Activated CD4-positive, alpha-beta T cell treated with anti-CD3 and anti-CD28 coated beads for 36 hours (primary cell): ENCODE data around the gene RNASE7. TPM values are rescaled to one million over a fixed set of nuclear protein-coding genes. Genes with fewer than 3 reads are reported as not detected.
A peak's percentile ranks its signal among the peaks of the same experiment; 100 is the strongest.

Experiments
- ATAC-seq: fragments of 200-7000 bp; cut with Tn5 transposase; one replicate; pipeline ENCODE4 v1.10.0; 2021; ENCODE audit warnings: mild to moderate bottlenecking, moderate library complexity
- CTCF ChIA-PET: fragments of 350-600 bp; sonication (Branson Sonifier 250); formaldehyde crosslinking; loops from one replicate; lab custom pipeline; 2021; ENCODE audit warnings: antibody characterized with exemption; lab: Charles Lee
- POLR2A ChIA-PET: fragments of 350-600 bp; sonication (Branson Sonifier 250); formaldehyde crosslinking; loops from one replicate; lab custom pipeline; 2021; ENCODE audit warnings: antibody characterized with exemption, inconsistent platforms; lab: Charles Lee
- DNase-seq: peaks from one replicate; pipeline ENCODE4 v3.0.0-alpha.2; 2020
- H3K27ac Mint-ChIP-seq: one replicate; pipeline ENCODE4 v1.8.0; 2021; ENCODE audit warnings: mixed read lengths
- H3K27me3 Mint-ChIP-seq: one replicate; pipeline ENCODE4 v1.8.0; 2021; ENCODE audit warnings: mixed read lengths
- H3K36me3 Mint-ChIP-seq: one replicate; pipeline ENCODE4 v1.8.0; 2021; ENCODE audit warnings: low read depth, mixed read lengths
- H3K4me1 Mint-ChIP-seq: one replicate; pipeline ENCODE4 v1.8.0; 2021; ENCODE audit warnings: mixed read lengths
- H3K4me3 Mint-ChIP-seq: one replicate; pipeline ENCODE4 v1.8.0; 2021; ENCODE audit warnings: mild to moderate bottlenecking, moderate library complexity, mixed read lengths
- H3K9me3 Mint-ChIP-seq: one replicate; pipeline ENCODE4 v1.8.0; 2021; ENCODE audit warnings: low read depth, mixed read lengths
- intact Hi-C, 2 experiments: fragments of 100-400 bp; cut with DNase I in 1 of 2; cut with micrococcal nuclease in 1 of 2; formaldehyde crosslinking; loops; one replicate each; pipeline versions ENCODE4 v1.14.2 to v1.15.1; 2022 to 2024; cut with DNase I, micrococcal nuclease
- total RNA-seq, 2 experiments: library from RNA; stranded (reverse); gene quantifications; one replicate each; pipeline ENCODE4 v1.2.3, GENCODE V29; 2021

The RNASE7 gene
- total RNA-seq, 2 experiments from 2014 or later, result not detected

DNA sequence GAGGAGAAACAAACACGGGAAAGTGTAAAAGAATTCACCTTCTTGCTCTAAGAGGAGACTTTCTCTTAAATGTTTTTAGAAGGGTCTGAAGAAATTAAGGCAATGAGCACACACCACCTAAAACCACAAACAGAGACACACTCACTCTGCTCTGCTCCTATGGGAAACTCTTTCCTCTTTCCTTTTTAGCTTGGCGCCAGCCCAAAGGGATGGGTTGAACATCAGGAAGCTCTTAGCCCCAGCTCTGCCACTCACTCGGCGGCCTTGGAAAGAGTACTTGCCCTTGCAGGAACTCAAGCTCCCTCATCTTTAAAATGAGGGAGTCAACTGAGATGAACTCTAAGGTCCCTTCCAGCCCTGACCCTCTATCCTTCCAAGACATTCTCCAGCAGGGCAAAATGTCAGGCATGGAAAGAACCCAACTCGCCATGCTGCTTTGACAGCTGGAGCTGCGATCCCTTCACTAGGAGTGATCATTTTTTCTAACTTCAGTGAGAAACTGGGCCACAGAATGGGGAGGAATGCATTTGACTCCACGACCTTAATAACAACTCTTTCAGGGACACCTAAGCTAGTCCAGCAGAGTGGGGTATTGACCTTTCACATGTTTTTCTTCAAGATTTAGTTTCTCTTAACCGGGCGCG, 14.5 kb downstream of the RNASE7 start:
- ChIA-PET CTCF (interaction anchor here (0.6 to 1.6 kb wide), 5 partner anchors 12 to 401 kb away, joined by 3 read pairs; no protein-coding TSS in a partner anchor), POLR2A (no interaction called here)
- Mint-ChIP-seq H3K4me3 (no peak overlapping the region), H3K4me1 (peaks cover 2% of the 10 kb centered on the region), H3K27ac (no peak overlapping the region), H3K27me3 (peaks cover 10% of the 10 kb centered on the region), H3K36me3 (no peaks in the 10 kb centered on the region), H3K9me3 (no peaks in the 10 kb centered on the region)
- DNase-seq (no peak), ATAC-seq (no peak)
- intact Hi-C loops, result no loop called here

DNA sequence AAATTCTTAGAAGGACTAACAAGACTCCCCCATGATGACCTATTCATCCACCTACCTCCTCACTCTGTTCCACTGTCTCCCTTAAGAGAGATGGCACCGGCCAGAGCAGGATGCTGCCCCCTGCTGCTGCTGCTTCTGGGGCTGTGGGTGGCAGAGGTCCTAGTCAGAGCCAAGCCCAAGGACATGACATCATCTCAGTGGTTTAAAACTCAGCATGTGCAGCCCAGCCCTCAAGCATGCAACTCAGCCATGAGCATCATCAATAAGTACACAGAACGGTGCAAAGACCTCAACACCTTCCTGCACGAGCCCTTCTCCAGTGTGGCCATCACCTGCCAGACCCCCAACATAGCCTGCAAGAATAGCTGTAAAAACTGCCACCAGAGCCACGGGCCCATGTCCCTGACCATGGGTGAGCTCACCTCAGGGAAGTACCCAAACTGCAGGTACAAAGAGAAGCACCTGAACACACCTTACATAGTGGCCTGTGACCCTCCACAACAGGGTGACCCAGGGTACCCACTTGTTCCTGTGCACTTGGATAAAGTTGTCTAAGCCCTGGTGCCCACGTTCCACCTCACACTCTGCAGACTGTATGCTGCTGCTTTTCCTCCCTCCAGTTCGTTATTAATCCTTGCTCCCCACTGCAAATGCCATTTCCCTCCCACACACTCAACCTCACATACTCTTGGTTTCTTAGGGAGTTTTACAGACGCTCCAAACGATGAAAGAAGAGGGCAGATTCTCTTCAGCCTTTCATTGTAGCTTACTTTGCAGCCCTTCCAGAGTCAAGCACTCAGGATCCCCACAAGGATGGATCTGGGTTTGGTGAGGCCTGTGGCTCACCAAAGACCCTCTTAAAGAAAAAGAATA, 15.9 kb downstream of the RNASE7 start, which contains the start of gene RNASE8:
RNASE8 (plus strand) TSS at position 20 of the 873 bp plus-strand sequence; CDS start at position 91, 71 bp downstream.
- no peak within 1 kb of the TSS for H3K27ac Mint-ChIP-seq
- intact Hi-C loops, result no loop called here
- DNase-seq (peak; percentile 26), ATAC-seq (peak; percentile 60)
- POLR2A ChIA-PET, result no interaction called here
- peaks cover 2% of the 10 kb centered on the region for H3K4me1 Mint-ChIP-seq
- no peak within 1 kb of the TSS for H3K4me3 Mint-ChIP-seq
- no peaks in the 10 kb centered on the region for H3K36me3 Mint-ChIP-seq
- CTCF ChIA-PET, result interaction anchor here (0.7 to 2.2 kb wide), 5 partner anchors 11 to 43 kb away, joined by 3 to 11 read pairs (median 3); no protein-coding TSS in a partner anchor
- no peaks in the 10 kb centered on the region for H3K9me3 Mint-ChIP-seq
- peaks cover 15% of the 10 kb centered on the region for H3K27me3 Mint-ChIP-seq

DNA sequence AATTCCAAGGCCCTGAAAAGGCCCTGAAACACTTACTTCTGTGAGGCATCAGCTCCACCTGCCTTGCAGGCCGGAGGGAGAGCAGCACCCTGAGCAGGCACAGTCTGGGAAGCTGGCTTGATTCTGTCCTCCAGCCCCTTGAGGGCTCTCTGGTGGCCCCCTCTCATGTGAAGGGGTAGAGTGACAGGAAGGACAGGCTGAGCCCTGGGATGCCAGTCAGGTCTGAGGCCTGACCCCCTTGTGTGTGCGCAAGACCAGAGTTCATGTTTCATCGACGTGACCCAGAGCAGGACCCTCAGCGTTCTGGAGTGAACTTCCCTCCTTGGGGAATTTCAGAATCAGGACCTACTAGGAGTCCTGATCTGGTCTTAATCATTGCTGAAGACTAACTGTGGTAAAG, 16.7 kb downstream of the RNASE7 start:
- ChIA-PET CTCF (interaction anchor here (0.7 to 2.2 kb wide), 5 partner anchors 10 to 88 kb away, joined by 3 to 11 read pairs (median 3); no protein-coding TSS in a partner anchor), POLR2A (no interaction called here)
- ATAC-seq, result no peak
- Mint-ChIP-seq H3K36me3 (no peaks in the 10 kb centered on the region), H3K4me1 (peaks cover 2% of the 10 kb centered on the region), H3K9me3 (no peaks in the 10 kb centered on the region), H3K27me3 (peaks cover 21% of the 10 kb centered on the region), H3K27ac (no peak overlapping the region), H3K4me3 (no peak overlapping the region)
- intact Hi-C loops, result no loop called here
- DNase-seq, result no peak

DNA sequence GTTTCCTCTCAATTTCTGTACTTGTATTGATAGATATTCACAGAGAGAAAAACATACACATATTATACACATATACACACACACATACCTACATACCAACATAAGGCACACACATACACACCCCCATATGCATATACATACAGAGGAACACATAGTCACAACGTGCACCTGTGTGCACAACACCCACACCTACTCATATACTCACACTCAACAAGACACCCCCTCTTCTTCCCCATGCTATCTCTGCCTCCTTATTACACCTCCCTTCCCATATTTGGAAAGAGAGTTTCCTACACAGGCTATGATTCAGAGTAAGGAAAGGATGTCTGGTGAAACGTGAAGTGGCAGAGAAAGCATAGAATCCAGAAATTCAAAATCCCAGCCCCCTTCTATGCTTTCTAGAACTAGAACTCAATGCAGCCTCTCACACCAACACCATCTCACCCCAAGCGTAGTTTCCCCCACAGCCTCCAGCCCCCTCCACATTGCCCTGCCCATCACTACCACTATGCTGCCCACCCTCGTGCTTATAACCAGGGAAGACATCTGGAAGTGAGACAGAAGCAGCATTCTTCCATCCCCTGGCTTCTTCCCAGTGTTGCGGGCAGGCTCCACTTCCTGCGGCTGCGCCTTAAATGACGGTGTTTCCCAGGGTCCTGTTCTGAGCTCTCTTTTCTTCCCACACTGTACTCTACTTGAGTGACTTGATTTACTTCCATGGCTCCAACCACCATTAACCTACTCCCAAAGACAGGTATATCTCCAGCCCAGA, 17.9 kb downstream of the RNASE7 start:
- CTCF ChIA-PET, result interaction anchor here (0.7 to 0.8 kb wide), 2 partner anchors 39 to 45 kb away, joined by 3 to 4 read pairs; no protein-coding TSS in a partner anchor
- no peaks in the 10 kb centered on the region for H3K9me3 Mint-ChIP-seq
- ATAC-seq (no peak), DNase-seq (no peak)
- no peaks in the 10 kb centered on the region for H3K4me1 Mint-ChIP-seq
- H3K36me3 Mint-ChIP-seq, result no peaks in the 10 kb centered on the region
- intact Hi-C loops, result no loop called here
- POLR2A ChIA-PET, result no interaction called here
- peaks cover 23% of the 10 kb centered on the region for H3K27me3 Mint-ChIP-seq
- no peak overlapping the region for H3K27ac Mint-ChIP-seq
- no peak overlapping the region for H3K4me3 Mint-ChIP-seq

DNA sequence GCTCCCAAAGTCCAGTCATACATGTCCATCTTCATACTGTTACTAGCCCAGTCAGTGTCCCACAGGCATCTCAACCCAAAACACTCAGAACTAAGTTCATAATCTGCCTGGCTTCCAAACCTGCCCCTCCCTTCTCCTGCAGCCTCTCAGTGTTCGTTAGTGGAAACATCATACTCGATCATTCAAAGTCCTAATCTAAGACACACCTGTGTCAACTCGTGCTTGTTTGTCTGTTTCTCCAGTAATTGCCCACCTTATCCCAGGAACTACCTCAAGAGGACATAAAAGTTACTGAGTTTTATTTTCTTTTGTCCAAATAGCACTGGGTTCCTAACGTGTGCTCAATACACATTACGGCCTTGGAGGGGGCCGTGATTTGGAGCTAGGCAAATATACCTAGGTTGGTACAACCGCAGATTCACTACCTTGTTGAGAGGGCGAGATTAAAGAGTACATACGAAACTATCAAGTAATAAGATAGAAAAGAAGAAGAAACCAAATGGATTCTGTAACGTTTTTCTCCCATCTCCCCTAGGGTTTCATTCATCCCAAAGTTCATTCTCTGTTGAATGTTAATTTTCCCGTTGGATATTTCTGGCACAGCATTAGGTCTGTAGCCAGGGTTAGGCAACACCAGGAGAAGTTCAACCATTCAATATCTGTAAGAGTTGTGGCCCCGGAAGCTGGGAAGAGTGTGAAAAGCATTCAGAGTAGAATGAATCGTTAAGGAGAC, 18.6 kb downstream of the RNASE7 start:
- Mint-ChIP-seq H3K27me3 (peaks cover 28% of the 10 kb centered on the region), H3K27ac (no peak overlapping the region), H3K4me1 (no peaks in the 10 kb centered on the region), H3K36me3 (no peaks in the 10 kb centered on the region), H3K9me3 (no peaks in the 10 kb centered on the region), H3K4me3 (no peak overlapping the region)
- ATAC-seq (no peak), DNase-seq (no peak)
- ChIA-PET POLR2A (no interaction called here), CTCF (interaction anchor here (0.7 to 1.9 kb wide), 5 partner anchors 40 to 48 kb away, joined by 3 to 6 read pairs (median 4); no protein-coding TSS in a partner anchor)
- intact Hi-C loops, result no loop called here

DNA sequence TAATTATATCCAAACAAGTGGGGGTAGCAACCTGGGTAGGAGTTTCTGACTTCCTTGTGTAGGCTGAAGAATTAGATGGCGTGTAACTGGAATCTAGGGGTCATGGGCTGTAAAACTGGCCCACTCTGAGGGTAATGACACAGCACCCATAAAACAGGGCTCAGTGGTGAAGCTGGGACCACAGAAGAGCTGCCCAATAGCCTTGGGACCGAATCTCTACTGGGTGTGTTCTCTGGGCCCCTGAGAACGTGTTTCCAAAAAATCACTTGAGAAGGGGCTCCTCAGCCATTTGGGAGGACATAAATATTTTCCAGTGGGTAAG, 19.1 kb downstream of the RNASE7 start:
- H3K27me3 Mint-ChIP-seq, result peaks cover 31% of the 10 kb centered on the region
- H3K36me3 Mint-ChIP-seq, result no peaks in the 10 kb centered on the region
- POLR2A ChIA-PET, result no interaction called here
- ATAC-seq (no peak), DNase-seq (no peak)
- H3K4me3 Mint-ChIP-seq, result no peak overlapping the region
- H3K4me1 Mint-ChIP-seq, result no peaks in the 10 kb centered on the region
- H3K9me3 Mint-ChIP-seq, result no peaks in the 10 kb centered on the region
- no peak overlapping the region for H3K27ac Mint-ChIP-seq
- intact Hi-C loops, result no loop called here
- CTCF ChIA-PET, result interaction anchor here (1.2 to 1.9 kb wide), 5 partner anchors 10 to 47 kb away, joined by 3 to 7 read pairs (median 4); no protein-coding TSS in a partner anchor

DNA sequence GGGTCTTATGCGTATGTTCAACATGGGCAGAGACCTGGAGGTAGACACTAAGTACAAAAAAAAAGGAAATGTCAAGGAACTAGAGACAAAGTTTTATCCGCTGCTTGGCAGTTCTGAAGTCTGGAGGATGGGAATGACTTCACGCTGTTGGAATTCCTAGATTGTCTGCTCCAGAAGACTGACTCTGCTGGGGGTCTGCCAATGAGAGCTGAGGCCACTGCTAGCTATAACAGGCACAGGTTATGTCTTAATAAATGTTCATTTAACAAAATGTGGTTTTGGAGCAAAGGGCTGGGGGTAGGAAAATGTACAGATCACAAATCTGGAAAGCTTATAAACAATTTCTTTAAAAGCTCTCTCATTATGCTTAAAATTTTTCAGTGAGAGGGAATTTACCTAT, 21.3 kb downstream of the RNASE7 start:
- H3K27ac Mint-ChIP-seq, result no peak overlapping the region
- POLR2A ChIA-PET, result no interaction called here
- no peak for DNase-seq
- peaks cover 45% of the 10 kb centered on the region for H3K27me3 Mint-ChIP-seq
- H3K4me3 Mint-ChIP-seq, result no peak overlapping the region
- H3K36me3 Mint-ChIP-seq, result no peaks in the 10 kb centered on the region
- CTCF ChIA-PET, result interaction anchor here (0.6 to 1.0 kb wide), 3 partner anchors 24 to 68 kb away, joined by 3 to 5 read pairs (median 5); no protein-coding TSS in a partner anchor
- H3K9me3 Mint-ChIP-seq, result no peaks in the 10 kb centered on the region
- peaks cover 3% of the 10 kb centered on the region for H3K4me1 Mint-ChIP-seq
- intact Hi-C loops, result no loop called here
- ATAC-seq, result no peak

DNA sequence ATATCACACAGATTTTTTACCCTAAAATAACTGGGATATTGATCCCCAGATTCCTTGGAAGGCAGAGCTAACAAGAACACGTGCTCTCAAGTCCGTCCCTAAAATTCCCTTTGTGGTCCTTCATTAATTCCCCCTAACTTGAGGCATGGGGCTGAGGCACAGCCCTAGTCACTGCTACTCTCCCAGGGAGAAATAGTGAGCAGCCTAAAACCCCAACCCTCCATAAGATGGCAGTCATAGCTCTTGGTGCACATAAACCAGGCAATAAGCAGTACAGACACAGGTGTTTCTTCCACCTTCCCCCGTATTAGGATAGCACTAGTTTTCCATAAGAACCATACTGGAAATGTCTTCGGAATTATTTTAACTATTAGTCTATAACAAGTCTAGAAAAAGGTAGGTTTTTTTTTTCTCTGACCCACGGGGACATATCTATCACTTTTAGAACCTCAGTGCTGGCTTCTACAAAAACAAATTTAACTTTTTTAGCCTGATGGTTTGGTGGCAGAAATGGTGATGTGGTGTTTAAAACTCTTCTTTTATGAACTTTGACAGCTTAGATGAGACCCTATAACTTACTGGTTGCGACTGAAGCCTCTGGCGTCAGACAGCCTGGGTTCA, 24.8 kb downstream of the RNASE7 start:
- DNase-seq, result no peak
- intact Hi-C loops, result no loop called here

DNA sequence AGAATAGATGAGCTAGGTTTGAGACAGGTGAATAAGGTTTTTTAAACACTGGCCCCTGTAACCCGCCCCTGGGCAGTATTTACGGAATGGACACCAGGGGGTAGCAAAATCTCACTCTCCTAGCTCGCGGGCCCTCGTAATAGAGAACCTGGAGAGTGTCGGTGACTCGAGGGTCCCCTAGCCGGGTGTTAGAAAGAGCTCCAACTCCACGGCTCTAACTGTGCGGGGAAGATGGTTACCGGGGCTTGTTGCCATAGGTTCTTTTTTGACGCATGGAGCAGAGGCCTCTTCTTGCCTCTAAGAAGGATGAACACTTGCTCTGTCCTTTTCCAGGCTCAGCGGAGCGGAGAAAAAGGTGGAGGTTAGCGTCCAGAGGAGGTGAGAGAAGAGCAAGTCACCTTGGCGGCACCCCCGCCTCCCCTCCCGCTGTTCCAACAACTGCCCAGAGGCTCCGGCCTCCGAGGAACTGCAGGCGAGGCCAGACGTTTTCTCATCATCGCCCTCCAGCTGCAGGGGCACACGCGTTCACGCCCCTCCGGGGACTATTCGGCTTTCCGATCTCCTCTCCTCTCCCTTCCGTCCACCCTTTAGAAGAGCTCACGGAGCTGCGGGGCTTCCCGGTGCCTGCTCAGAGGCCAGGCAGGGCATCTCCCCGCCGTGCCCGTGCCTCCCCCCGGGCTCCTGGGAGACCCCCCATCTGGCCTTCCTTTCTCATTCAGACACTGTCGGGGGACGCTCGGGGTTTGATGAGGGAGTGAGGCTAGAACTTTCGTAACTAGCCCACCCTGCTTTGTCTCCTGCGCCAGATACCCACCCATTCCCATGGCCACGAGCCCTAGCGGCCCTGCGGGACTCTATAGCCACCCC, 26.6 kb downstream of the RNASE7 start:
- H3K36me3 Mint-ChIP-seq, result no peaks in the 10 kb centered on the region
- intact Hi-C loops, result loop anchor here (1.0 to 2.0 kb wide), 4 partner anchors 24 to 38 kb away; no protein-coding TSS in a partner anchor
- no peaks in the 10 kb centered on the region for H3K9me3 Mint-ChIP-seq
- H3K27ac Mint-ChIP-seq, result no peak overlapping the region
- peak; percentile 64 for DNase-seq
- ChIA-PET POLR2A (interaction anchor here (0.6 to 0.7 kb wide), 2 partner anchors 13 to 36 kb away, joined by 3 read pairs; no protein-coding TSS in a partner anchor), CTCF (interaction anchor here (0.6 to 3.1 kb wide), 17 partner anchors 10 to 138 kb away, joined by 3 to 52 read pairs (median 5); no protein-coding TSS in a partner anchor)
- H3K4me1 Mint-ChIP-seq, result peaks cover 33% of the 10 kb centered on the region
- peaks cover 65% of the 10 kb centered on the region for H3K27me3 Mint-ChIP-seq
- peak; percentile 46 for ATAC-seq
- H3K4me3 Mint-ChIP-seq, result peak overlapping the region; percentile 63

More for the DNA sequence above, 24.8 kb downstream of the RNASE7 start:
- H3K4me1 Mint-ChIP-seq, result peaks cover 32% of the 10 kb centered on the region
- no peak for ATAC-seq
- POLR2A ChIA-PET, result no interaction called here
- no peaks in the 10 kb centered on the region for H3K9me3 Mint-ChIP-seq
- no peak overlapping the region for H3K27ac Mint-ChIP-seq
- H3K27me3 Mint-ChIP-seq, result peaks cover 63% of the 10 kb centered on the region
- CTCF ChIA-PET, result interaction anchor here (0.7 to 3.1 kb wide), 7 partner anchors 12 to 817 kb away, joined by 3 to 52 read pairs (median 5); no protein-coding TSS in a partner anchor
- H3K4me3 Mint-ChIP-seq, result no peak overlapping the region
- H3K36me3 Mint-ChIP-seq, result no peaks in the 10 kb centered on the region
